Measurements from ENCODE around the gene CABP4. TPM values are rescaled to one million over a fixed set of nuclear protein-coding genes. Genes with fewer than 3 reads are reported as not detected.

CABP4 gene
- total RNA-seq, 1 donor from 2014 or later: not detected

DNA sequence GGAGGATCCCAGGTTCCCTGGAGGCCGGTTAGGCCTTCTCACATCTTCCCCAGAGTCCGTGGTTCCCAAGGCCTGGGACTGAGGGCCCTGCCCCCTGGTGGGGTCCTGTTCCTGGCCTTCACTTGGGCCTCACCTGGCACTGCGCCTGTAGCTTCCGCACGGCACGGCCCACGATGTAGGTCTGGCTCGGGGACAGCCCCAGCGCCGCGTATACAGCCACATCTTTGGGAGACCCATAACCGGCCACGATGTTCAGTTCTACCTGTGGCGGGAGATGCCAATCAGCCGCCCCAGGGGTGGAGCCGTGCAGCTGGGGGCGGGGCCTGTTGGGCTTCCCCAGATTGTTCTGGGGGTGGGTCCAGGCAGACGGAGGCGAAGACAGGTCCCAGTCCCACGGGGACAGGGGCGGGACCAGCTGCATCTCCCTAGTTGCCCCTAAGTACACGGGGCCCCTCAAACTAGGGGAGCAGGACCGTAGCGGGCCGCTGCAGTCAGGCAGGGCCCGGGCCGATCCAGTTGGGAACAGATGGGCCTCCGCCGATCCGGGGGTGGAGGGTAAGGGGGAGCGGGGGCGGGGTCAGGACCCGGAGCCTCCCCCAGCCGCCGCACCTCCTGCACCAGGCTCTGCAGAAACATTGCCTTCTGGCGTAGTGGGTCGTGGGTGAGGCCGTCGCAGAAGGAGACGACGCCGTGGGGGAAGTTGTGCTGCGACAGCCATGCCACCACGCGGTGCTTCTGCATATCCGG, 37.8 kb downstream of the CABP4 start:
- FAIRE-seq: no peak
- DNase-seq (ENCODE audit: low spot score in 2 of 2): peak in 1 of 2 donors; percentile 30

GRCh38 chr11:67493548-67494370, 38.6 kb downstream of the CABP4 start:
- FAIRE-seq (no peak), DNase-seq (ENCODE audit: low spot score in 2 of 2) (no peak)

- DNase-seq (ENCODE audit: low spot score in 2 of 2) (no peak), FAIRE-seq (no peak)
Observed at GRCh38 chr11:67494371-67495233, 39.4 kb downstream of the CABP4 start.

DNA sequence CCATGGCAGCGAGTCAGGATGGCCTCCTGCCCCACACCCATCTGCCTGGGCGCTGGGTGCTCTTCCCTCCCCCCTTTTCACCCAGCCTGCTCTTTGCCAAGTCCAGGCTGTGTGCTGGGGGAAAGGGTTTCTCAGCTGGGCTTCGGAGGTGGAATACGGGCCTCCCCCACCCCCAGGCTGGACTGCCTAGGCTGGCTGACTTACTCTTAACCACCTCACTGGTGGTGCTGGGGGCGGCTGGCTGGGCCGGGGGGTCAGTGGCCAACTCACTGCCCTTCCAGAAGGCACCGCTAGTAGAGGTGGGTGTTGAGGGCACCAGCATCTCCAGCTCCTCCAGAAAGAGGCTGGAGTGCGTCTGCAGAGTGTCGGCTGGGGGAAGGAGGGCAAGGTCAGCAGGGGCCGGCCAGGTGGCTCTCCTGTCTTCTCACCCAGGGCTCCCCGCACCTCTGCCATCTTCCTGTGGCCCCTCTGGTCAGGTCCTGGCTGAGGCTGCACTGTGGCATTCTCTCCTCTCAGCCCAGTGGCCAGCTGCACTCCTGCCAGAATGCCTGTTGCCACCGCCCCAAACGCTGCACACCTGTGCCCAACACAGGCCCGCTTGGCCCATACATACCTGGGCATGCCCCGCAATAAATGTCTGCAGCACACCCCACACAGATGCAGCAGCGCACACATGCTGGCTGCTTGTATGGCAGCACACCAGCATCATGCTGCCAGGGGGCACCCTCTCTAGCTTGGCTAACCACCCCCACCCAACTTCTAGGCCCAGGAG, 40.3 kb downstream of the CABP4 start:
- FAIRE-seq (no peak), DNase-seq (ENCODE audit: low spot score in 2 of 2) (no peak)

- no peak for DNase-seq (ENCODE audit: low spot score in 2 of 2)
- FAIRE-seq: no peak
Observed at GRCh38 chr11:67496113-67496512, 41.0 kb downstream of the CABP4 start.

GRCh38 chr11:67497656-67498291, 42.6 kb downstream of the CABP4 start:
- FAIRE-seq: no peak
- DNase-seq (ENCODE audit: low spot score in 2 of 2): no peak

- no peak for FAIRE-seq
- DNase-seq (ENCODE audit: low spot score in 2 of 2): no peak
Observed at GRCh38 chr11:67498544-67498972, 43.4 kb downstream of the CABP4 start.

GRCh38 chr11:67499808-67500483, 44.8 kb downstream of the CABP4 start:
- DNase-seq (ENCODE audit: low spot score in 2 of 2) (no peak), FAIRE-seq (no peak)

DNA sequence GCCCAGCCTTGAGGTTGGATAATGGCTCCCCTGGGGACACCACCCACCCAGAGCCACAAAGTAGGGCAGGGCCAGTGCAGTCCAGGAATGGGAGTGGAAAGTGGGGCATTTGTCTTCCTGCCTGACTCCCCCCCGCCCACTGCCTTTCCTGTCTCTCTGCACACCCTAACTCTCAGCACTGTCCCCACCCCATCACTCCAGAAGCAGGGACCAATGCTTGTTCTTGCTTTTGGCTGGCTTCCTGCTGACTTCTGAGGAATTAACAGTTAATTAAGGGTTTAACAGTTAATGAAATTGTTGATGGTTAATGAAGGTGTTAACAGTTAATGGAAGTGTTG, 45.3 kb downstream of the CABP4 start:
- FAIRE-seq (no peak), DNase-seq (ENCODE audit: low spot score in 2 of 2) (no peak)

GRCh38 chr11:67500831-67501715, 45.9 kb downstream of the CABP4 start:
- no peak for DNase-seq (ENCODE audit: low spot score in 2 of 2)
- no peak for FAIRE-seq

- FAIRE-seq: no peak
- DNase-seq (ENCODE audit: low spot score in 2 of 2): no peak
Observed at GRCh38 chr11:67501854-67502253, 46.7 kb downstream of the CABP4 start.

DNA sequence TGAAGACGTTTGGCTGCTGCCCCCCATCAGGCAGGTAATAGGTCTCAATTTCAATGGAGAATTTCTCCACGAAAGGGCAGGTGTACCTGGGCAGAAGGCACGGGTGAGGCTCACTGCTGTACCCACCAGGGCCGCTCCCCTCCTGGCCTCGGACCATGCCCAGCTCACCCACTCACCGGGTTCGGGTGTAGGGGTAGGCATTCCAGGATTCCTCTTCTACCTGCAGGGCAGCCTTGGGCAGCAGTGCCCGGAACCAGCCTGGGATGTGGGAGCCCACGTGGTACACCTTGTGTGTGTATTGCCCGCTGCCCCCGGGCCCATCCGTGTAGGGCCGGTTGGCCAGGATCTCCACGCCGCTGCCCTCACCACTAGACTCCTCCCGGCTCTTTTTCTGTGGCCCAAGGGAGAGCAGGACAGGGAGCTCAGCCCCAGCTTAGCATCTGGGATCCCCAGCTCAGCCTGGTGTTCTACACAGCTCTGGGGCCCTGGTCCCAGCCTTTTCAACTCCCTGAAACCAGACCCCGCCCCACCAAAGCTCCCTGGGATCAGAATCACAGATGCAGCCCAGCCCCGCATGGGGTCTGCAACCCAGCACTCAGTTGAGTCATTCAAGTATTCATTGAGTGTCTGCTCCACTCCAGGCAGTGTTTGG, 47.3 kb downstream of the CABP4 start:
- DNase-seq (ENCODE audit: low spot score in 2 of 2) (no peak), FAIRE-seq (no peak)

GRCh38 chr11:67503119-67504004, 48.2 kb downstream of the CABP4 start:
- FAIRE-seq (no peak), DNase-seq (ENCODE audit: low spot score in 2 of 2) (no peak)

- DNase-seq (ENCODE audit: low spot score in 2 of 2) (peak; percentile 70 to 81), FAIRE-seq (no peak)
Observed at GRCh38 chr11:67504005-67504949, 49.1 kb downstream of the CABP4 start.

GRCh38 chr11:67504950-67505581, 49.9 kb downstream of the CABP4 start, which contains the start of gene PITPNM1:
Gene PITPNM1 (minus strand): TSS chr11:67505363. CDS start chr11:67504180, 1,183 bp downstream.
- peak; percentile 78 to 79 for DNase-seq (ENCODE audit: low spot score in 2 of 2)
- no peak for FAIRE-seq
